H54 (cell line): ENCODE measurements around the gene URI1.
A peak's percentile ranks its signal among the peaks of the same experiment; 100 is the strongest.

ENCODE experiments used
- DNase-seq: peaks from one replicate; pipeline ENCODE4 v3.0.0; 2011; ENCODE audit warnings: low spot score, mixed read lengths; ENCODE audit not compliant: insufficient read length
- FAIRE-seq: peaks from 3 replicates; lab custom pipeline; 2011; peaks lifted over from hg19 to GRCh38; lab: Jason Lieb, UNC
- POLR2A ChIP-seq: IDR thresholded peaks from 2 replicates; pipeline ENCODE4 v1.6.1; 2011; ENCODE audit warnings: low read depth, mild to moderate bottlenecking, low read length

URI1 gene

DNA sequence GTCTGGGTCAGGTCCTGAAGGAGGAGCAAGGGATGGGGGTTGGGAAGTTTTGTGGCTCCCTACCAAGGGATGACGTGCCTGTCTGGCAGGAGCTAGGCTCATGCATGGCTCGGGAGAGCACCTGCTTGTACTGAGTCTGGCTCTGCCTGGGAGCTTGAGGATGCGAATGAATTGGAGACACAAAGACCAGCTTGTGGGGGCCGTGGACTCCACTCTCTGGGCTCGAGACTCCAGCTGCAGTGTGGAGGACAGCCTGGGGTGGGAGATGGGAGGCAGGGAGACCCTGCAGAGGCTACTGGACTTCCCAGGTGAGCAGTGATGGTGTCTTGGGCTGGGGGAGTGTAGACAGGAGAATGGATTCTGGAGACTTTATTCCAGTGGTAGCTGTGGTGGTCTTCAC lies 15.2 kb upstream of the URI1 start:
- DNase-seq (no peak), FAIRE-seq (no peak)
- TF ChIP-seq POLR2A = no peak

DNA sequence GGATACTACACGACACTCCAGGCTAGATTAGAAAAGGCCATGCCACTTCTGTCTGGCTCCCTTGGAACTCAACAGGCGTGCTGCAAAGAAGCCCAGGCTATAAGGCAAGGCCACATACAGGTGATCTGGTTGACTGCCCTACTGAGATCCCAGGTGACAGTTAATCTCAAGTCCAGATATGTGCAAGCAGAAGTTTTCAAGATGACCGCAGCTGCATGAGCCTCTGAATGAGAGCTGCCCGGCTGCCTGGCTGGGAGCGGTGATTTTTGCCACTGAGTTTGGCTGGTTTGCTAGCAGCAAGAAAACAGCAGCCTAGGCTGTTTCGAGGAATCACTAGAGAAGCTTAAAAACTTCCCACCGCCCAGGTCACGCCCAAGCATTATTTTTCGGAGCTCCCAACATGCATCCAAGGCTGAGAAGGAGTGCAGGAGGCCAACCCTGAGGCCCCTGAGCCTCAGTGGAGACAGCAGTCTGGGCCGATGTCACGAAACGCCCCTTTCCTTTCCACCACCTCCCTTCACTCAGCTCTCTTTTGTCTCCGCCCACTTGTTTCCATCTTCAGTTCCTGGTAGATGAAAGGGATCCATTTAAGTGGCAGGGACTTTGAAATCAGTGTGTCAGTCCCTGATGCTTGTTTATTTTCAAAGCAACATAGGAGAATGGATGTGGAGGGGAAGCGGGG lies 14.0 kb upstream of the URI1 start:
- no peak for TF ChIP-seq POLR2A

DNA sequence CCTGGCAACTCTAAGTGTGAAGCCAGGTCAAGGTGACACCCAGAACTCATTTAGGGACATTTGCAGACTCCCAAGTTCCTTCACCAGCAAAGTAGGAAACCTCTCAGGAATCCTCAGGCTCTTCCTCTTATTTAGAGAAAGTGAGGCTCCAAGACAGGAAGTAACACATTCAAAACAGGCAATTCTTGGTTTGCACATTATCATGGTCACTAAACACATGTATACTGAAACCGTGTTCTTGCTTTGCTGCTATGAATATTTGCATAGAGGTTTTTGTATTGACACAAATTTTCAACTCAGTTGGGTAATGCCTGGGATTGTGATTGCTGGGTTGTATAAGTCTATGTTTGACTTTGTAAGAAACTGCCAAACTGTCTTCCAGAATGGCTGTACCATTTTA lies 13.2 kb upstream of the URI1 start:
- no peak for TF ChIP-seq POLR2A
- DNase-seq (no peak), FAIRE-seq (no peak)

More for the DNA sequence above, 14.0 kb upstream of the URI1 start:
- no peak for DNase-seq
- no peak for FAIRE-seq

DNA sequence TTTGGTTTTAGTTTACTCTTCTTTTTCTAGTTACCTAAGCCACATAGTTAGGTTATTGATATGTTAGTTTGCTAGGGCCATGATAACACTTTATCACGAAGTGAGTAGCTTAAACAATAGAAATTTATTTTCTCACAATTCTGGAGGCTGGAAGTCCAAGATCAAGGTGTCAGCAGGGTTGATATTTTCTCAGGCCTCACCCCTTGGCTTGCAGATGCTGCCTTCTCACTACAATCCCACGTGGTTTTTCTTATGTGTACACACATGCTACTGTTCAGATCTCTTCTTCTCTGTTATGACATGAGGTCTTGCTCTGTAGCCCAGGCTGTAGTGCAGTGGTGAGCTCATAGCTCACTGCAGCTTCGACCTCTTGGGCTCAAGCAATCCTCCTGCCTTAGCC lies 7.8 kb upstream of the URI1 start:
- no peak for FAIRE-seq
- no peak for DNase-seq
- no peak for TF ChIP-seq POLR2A

DNA sequence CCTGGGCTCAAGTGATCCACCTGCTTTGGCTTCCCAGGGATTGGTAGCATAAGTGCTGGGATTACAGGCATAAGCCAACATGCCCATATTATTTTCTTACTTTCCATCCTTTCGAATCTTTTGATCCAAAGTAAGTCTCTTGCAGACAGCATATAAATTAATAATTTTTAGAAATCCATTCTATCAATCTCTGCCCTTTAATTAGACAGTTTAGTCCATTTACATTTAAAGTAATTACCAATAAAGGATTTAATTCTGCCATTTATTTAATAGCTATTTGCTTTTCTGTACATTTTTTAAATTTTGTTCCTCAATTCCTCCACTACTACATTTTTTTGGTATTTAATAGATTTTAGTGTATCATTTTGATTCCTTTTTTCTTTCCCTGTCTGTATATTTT lies 7.3 kb upstream of the URI1 start:
- TF ChIP-seq POLR2A = no peak
- DNase-seq (no peak), FAIRE-seq (no peak)

DNA sequence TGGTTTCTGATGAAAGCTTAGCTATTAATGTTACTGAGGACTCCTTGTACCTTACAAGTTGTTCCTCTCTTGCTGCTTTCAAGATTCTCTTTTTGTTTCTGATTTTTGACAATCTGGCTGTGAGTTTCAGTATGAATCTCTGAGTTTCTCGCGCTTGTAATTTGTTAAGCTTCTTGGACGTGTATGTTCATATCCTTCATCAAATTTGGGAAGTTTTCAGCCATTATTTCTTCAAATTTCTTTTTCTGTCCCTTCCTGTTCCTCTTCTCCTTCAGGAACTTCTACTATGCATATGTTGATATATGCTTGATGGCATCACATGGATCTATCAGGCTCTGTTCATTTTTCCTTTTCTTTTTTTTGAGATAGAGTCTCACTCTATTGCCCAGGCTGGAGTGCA lies 5.6 kb upstream of the URI1 start:
- DNase-seq = no peak
- no peak for FAIRE-seq
- TF ChIP-seq POLR2A = no peak

DNA sequence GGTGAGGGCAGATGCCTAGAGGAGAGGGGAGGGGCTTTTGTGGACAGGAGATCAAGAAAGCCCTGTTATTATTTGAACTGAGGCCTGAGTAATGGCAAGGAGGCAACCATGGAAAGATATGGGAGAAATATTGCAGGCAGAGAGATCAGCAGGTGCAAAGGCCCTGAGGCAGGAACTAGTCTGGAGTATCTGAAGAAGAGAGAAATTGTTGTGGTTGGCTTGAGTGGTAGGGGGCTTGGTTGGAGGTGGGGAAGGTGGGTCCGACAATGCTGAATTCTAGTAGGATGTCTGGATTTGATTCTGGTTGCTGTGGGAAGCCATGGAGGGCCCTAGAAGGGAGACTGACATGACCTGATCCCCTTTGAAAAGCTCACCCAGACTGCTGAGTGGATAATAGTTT lies 2.4 kb upstream of the URI1 start:
- DNase-seq (no peak), FAIRE-seq (no peak)
- TF ChIP-seq POLR2A = no peak

DNA sequence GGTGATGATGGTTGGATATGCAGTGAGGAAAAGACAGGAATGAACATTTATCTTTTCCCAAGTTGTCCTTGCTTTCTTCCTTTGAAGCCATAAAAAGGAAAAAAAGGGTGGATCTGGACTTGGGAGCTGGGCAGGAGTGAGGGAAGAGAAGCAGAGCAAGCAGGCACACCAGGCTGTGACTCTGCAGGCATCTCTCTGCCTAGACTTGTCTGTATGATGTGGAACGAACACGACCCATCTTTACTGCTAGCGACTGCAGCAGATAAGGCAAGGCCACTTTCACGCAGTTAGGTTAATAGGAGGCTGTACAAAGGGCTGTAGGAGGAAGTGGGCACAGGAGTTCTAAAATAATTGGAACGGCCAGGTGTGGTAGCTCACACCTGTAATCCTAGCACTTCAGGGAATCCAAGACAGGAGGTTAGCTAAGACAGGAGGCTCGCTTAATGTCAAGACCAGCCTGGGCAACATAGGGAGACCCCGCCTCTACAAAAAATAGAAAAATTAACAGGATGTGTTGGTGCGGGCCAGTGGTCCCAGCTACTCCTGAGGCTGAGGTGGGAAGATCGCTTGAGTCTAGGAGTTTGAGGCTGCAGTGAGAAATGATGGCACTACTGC lies 961 bp upstream of the URI1 start:
- TF ChIP-seq POLR2A = no peak
- no peak for FAIRE-seq
- no peak for DNase-seq

DNA sequence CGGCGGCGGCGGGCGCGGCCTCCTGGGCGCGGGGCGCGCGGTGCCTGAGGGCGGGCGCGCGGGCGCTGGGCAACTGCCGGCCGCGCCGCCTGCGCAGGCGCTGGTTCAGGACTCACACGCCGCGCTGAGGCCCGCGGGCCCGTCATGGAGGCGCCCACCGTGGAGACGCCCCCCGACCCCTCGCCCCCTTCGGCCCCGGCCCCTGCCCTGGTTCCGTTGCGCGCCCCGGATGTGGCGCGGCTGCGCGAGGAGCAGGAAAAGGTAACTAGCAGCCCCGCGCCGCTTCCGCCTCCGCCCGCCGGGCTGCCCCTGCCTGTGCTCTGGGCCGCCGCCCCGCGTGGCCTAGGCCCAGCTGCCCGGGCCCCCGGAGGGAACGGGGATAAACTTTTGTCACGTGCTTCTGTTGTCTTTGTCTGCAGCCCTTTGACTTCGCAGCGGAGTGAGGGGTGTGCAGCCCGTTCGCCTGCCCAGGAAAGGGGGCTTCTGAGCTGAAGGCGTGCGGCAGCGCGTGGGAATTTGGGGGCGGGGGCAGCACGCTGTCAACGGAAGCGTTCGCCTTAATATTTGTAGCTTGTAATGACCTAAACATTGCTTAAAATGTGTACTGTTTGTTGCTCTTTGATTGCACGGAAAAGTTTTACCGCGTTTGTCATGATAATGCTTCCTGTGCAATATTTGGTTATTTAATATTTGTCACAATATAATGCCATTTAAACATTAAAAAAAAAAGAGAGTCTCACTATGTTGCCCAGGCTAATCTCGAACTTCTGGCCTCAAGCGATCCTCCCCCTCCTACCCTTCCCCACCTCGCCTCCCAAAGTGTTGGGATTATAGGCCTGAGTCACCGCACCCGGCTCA lies 594 bp downstream of the URI1 start:
- no peak for FAIRE-seq
- TF ChIP-seq POLR2A = peak; percentile 44; the same call in 1 of the 2 replicates
- peak; percentile 74 for DNase-seq

DNA sequence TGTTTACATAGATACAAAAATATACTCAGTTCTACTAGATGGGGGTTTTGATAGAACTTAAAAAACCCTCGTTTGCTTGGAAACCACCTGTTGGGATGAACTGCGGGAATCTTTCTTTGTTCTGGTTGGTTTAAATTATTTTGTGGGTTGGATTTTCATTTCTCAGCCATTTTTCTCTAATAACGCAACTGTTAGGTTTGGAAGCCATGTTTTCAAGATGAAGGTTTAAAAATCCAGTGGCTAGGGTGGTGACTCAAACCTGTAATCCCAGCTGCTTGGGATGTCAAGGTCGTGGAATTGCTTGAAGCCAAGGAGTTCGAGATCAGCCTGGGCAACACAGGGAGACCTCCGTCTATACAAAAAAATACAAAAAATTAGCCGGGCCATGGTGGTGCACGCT lies 1.6 kb downstream of the URI1 start:
- no peak for FAIRE-seq
- no peak for TF ChIP-seq POLR2A

DNA sequence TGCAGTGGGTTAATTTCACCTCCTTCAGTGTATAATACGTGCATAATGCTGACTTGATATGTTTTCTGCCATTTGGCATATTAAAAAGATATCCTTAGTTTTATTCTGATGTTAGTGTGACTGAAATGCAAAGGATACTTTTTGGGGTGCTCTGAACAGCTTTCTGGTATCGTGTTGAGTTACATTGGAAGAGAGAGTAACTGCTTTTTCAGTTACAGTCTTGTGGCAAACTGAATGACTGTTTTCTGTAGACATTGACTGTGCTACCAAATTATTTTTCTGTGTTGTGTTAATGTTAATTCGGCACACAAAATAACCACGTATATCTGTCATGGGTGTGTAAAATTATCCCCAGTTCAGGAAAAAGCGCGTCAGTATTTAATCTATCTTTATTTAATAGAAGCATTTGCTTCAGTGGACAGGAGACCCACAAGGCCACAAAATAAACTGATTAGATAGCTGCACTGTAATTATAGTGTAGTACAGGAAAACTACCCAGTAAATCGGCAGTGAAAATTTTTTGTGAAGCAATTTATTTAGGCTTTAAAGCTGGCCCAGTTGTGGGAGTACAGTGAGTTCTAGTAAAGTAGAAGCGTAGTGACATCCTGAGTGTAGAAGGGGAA lies 2.5 kb downstream of the URI1 start:
- FAIRE-seq (no peak), DNase-seq (no peak)
- TF ChIP-seq POLR2A = no peak

More for the DNA sequence above, 1.6 kb downstream of the URI1 start:
- DNase-seq = no peak

DNA sequence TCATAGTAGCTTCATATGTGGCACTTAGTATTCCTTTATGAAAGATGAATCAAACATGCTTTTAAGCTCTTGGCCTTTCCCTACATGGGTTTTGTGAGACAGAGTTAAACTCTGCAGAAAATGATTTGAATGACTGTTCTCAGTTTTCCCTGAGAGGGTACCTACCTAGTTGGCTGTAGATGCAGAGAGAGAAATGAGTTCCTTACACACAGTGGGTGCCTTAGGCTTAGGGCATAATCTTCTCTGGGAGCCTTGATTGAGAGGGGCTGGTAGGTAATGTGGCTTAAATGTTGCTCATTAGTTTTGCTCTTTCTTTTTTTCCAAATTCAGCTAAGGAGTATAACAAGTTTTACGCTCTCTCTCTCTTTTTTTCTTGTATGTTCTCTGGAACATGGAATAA lies 3.0 kb downstream of the URI1 start:
- no peak for TF ChIP-seq POLR2A
- DNase-seq (no peak), FAIRE-seq (no peak)

DNA sequence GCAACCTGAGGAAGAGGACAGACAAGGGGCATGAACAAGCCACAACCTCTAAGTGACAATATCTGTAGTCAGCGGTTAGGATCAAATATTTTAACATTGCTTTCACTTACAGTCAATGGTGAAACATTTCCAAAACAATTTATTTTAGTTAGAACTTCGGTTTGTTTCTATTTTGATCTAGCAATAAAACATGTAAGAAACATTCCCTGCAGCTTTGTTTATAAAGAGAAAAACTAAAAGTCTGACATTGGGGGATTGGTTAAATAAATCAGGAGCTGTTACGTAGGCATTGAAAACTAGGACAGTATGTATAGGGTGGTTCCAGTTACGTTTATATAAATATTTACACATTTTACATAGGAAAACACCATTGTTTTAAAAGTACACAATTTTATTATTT lies 3.4 kb downstream of the URI1 start:
- FAIRE-seq (no peak), DNase-seq (no peak)
- no peak for TF ChIP-seq POLR2A

DNA sequence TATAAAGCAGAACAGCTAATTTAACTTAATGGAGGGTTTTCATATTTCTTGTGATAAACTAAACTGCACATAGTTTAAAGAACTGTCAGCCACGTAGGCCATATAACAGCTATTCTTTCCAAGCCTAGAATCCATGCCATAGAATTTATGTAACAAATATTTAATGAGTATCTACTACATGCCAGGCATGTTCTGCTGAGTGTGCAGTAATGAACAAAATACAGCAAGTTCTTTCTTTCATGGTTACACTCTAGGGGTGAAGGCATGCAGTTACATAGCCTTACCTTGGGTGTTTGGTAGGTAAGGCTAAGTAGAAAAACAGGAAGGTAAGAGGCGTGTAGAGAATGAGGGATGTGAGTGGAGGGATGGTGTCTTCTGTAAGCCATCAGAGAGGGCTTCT lies 4.6 kb downstream of the URI1 start:
- DNase-seq = no peak
- FAIRE-seq = no peak
- no peak for TF ChIP-seq POLR2A
